ENCODE results near the gene RTL1. TPM values are rescaled to one million over a fixed set of nuclear protein-coding genes. Genes with fewer than 3 reads are reported as not detected.
A peak's percentile ranks its signal among the peaks of the same experiment; 100 is the strongest.

RTL1 gene
- total and polyA plus RNA-seq, 2 of the 8 experiments (the other 6 are each of a cell fraction or from before 2014, with no cell fraction given) = not detected

GRCh38 chr14:100879782-100880181 is 23.7 kb downstream of the RTL1 start:
- no peaks in the 10 kb centered on the region; a peak in 1 of 8 replicates for H3K36me3 ChIP-seq (ENCODE audit: control insufficient read depth in 2 of 4, insufficient read depth in 4 of 4, low read length in 3 of 4)
- no peak overlapping the region for H2BK12ac ChIP-seq (ENCODE audit: low read depth, low read length)
- no peak for FAIRE-seq
- WGBS, 2 experiments (ENCODE audit: extremely low coverage in 1 of 2, insufficient coverage in 1 of 2, insufficient read length in 1 of 2, insufficient replicate concordance in 2 of 2, low coverage in 1 of 2, low lambda C conversion rate in 2 of 2, missing lambda C conversion rate in 1 of 2) = 82% methylated on average over 8 of the region's 8 CpGs; no CpG with 5 or more reads in 1 of the 2 experiments
- H3K14ac ChIP-seq (ENCODE audit: insufficient read length) = no peak overlapping the region
- no peak overlapping the region for H2BK20ac ChIP-seq (ENCODE audit: low read length)
- TF ChIP-seq SUZ12 (IDR thresholded peaks at IDR 0.05; ENCODE audit: low read length) (no peak), SP2 (IDR thresholded peaks at IDR 0.05; ENCODE audit: low read length) (no peak), POU5F1 (IDR thresholded peaks at IDR 0.05; ENCODE audit: low read depth, low read length) (no peak), RNF2 (IDR thresholded peaks at IDR 0.05; ENCODE audit: borderline replicate concordance, low read depth, low read length, missing control alignments, poor library complexity, severe bottlenecking) (no peak), TBP (IDR thresholded peaks at IDR 0.05; ENCODE audit: low read depth, low read length) (no peak)
- TF ChIP-seq, protein P1, sequence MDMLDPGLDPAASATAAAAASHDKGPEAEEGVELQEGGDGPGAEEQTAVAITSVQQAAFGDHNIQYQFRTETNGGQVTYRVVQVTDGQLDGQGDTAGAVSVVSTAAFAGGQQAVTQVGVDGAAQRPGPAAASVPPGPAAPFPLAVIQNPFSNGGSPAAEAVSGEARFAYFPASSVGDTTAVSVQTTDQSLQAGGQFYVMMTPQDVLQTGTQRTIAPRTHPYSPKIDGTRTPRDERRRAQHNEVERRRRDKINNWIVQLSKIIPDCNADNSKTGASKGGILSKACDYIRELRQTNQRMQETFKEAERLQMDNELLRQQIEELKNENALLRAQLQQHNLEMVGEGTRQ (IDR thresholded peaks at IDR 0.05; ENCODE audit: low read length) = no peak
- H4K5ac ChIP-seq (ENCODE audit: insufficient read length, low read depth, low read length) = no peak overlapping the region
- no peak overlapping the region for H2BK15ac ChIP-seq (ENCODE audit: low read length)
- no peak overlapping the region for H3K56ac ChIP-seq (replicated peaks; ENCODE audit: insufficient read length, low read depth, low read length)
- no peak overlapping the region for H3K4me2 ChIP-seq (ENCODE audit: insufficient read depth in 1 of 2, low read depth in 2 of 2, low read length in 2 of 2)
- no peak overlapping the region for H3K18ac ChIP-seq (ENCODE audit: extremely low read depth, low read length)
- no peaks in the 10 kb centered on the region for H4K20me1 ChIP-seq (replicated peaks in 1 of 2; ENCODE audit: control insufficient read depth in 1 of 2, insufficient read depth in 2 of 2, low read length in 2 of 2)
- peak overlapping the region; percentile 53 for H3K4ac ChIP-seq (replicated peaks; ENCODE audit: insufficient read length, low read depth, low read length)
- peaks cover 0 to 15% of the 10 kb centered on the region in 2 experiments; a peak in 1 of 4 replicates for H3K9me3 ChIP-seq (ENCODE audit: insufficient read depth in 2 of 2, low read depth in 1 of 2, low read length in 1 of 2)
- no peak overlapping the region for H2BK5ac ChIP-seq (ENCODE audit: low read depth, low read length)
- no peak overlapping the region for H3K9ac ChIP-seq (replicated peaks in 1 of 4; ENCODE audit: extremely low read depth in 1 of 4, low read depth in 3 of 4, low read length in 3 of 4)
- no peak overlapping the region for H2BK120ac ChIP-seq (replicated peaks; ENCODE audit: low read depth, low read length)
- H3K4me1 ChIP-seq (replicated peaks in 1 of 4; ENCODE audit: control insufficient read depth in 3 of 4, insufficient read depth in 4 of 4, low read length in 3 of 4) = peaks cover 0 to 5% (median 0%) of the 10 kb centered on the region in 4 experiments; a peak in 1 of 7 replicates
- ChIA-PET POLR2A (ENCODE audit: partially characterized antibody) (no interaction called here), CTCF (ENCODE audit: partially characterized antibody) (no interaction called here)
- no peak overlapping the region for H2AK5ac ChIP-seq (ENCODE audit: low read depth, low read length)
- H3K23ac ChIP-seq (ENCODE audit: insufficient read length) = no peak overlapping the region
- DNase-seq (ENCODE audit: low read depth in 1 of 2, low spot score in 2 of 2) = no peak
- H3K4me3 ChIP-seq (ENCODE audit: extremely low read depth in 1 of 4, insufficient read depth in 2 of 4, low read depth in 3 of 4, low read length in 4 of 4) = no peak overlapping the region
- H3K27me3 ChIP-seq (replicated peaks in 1 of 4; ENCODE audit: control insufficient read depth in 3 of 4, extremely low read depth in 1 of 4, insufficient read depth in 3 of 4, low read length in 3 of 4) = no peaks in the 10 kb centered on the region; a peak in 2 of 7 replicates
- H4K91ac ChIP-seq (replicated peaks; ENCODE audit: insufficient read length, low read length) = no peak overlapping the region
- no peak overlapping the region for H2AFZ ChIP-seq (ENCODE audit: low read length)
- H4K8ac ChIP-seq (ENCODE audit: extremely low read depth, insufficient read depth, low read length) = peak overlapping the region; percentile 11; the same call in 1 of the 2 replicates
- no peaks in the 10 kb centered on the region for H3K79me2 ChIP-seq (ENCODE audit: control insufficient read depth in 1 of 2, insufficient read depth in 2 of 2, low read length in 2 of 2)
- H3K27ac ChIP-seq (ENCODE audit: low read depth, low read length) = no peak overlapping the region
- H3K23me2 ChIP-seq (ENCODE audit: low read depth, low read length) = no peaks in the 10 kb centered on the region
- no peaks in the 10 kb centered on the region for H3K79me1 ChIP-seq (ENCODE audit: low read depth, low read length)

Measured in H1 (cell line).